HepG2 (cell line): ENCODE data around the gene PACS1. TPM values are rescaled to one million over a fixed set of nuclear protein-coding genes. Genes with fewer than 3 reads are reported as not detected.

ENCODE experiments used
- DNMT1 ChIP-seq: sonication (generic); formaldehyde crosslinking; IDR thresholded peaks from 2 replicates; pipeline ENCODE4 v1.5.1; 2020; ENCODE audit warnings: mild to moderate bottlenecking, missing genetic modification reagents
- FOXM1 ChIP-seq: sonication (generic); formaldehyde crosslinking; IDR thresholded peaks from 2 replicates; pipeline ENCODE4 v1.5.0; 2020; ENCODE audit warnings: missing genetic modification reagents
- IKZF1 ChIP-seq: fragments of 450-650 bp; IDR thresholded peaks from 2 replicates; pipeline ENCODE4 v1.7.1; 2016
- ISL2 ChIP-seq: sonication (generic); formaldehyde crosslinking; IDR thresholded peaks from 2 replicates; pipeline ENCODE4 v1.5.0; 2020; ENCODE audit warnings: missing genetic modification reagents
- MIER3 ChIP-seq: IDR thresholded peaks from 2 replicates; pipeline ENCODE4 v1.6.1; 2016; ENCODE audit warnings: missing compliant biosample characterization, borderline replicate concordance
- MTF2 ChIP-seq: sonication (generic); formaldehyde crosslinking; IDR thresholded peaks from 2 replicates; pipeline ENCODE4 v1.5.0; 2020; ENCODE audit warnings: missing genetic modification reagents, borderline replicate concordance
- MYC ChIP-seq: sonication (generic); formaldehyde crosslinking; IDR thresholded peaks from 2 replicates; pipeline ENCODE4 v1.9.0; 2021; ENCODE audit warnings: missing genetic modification reagents, borderline replicate concordance
- NR2C2 ChIP-seq: sonication (generic); formaldehyde crosslinking; IDR thresholded peaks from 2 replicates; pipeline ENCODE4 v1.4.0; 2020; ENCODE audit warnings: missing genetic modification reagents, mild to moderate bottlenecking, moderate library complexity, borderline replicate concordance
- PAX8 ChIP-seq: sonication (generic); formaldehyde crosslinking; IDR thresholded peaks from 2 replicates; pipeline ENCODE4 v1.8.0; 2022; ENCODE audit warnings: mild to moderate bottlenecking, missing genetic modification reagents, borderline replicate concordance
- RXRB ChIP-seq: IDR thresholded peaks from 2 replicates; pipeline ENCODE4 v1.6.1; 2016; ENCODE audit warnings: borderline replicate concordance, missing genetic modification reagents, missing compliant biosample characterization
- SIN3A ChIP-seq: IDR thresholded peaks from 2 replicates; pipeline ENCODE4 v1.6.1; 2011; ENCODE audit warnings: low read depth, mild to moderate bottlenecking, control low read depth, low read length, borderline replicate concordance
- SKI ChIP-seq: fragments of 450-650 bp; IDR thresholded peaks from one replicate; pipeline ENCODE4 v1.6.1; 2018; ENCODE audit warnings: mild to moderate bottlenecking; ENCODE audit not compliant: partially characterized antibody
- SP1 ChIP-seq, 2 experiments: fragments of 450-650 bp in 1 of 2; sonication (generic) in 1 of 2; formaldehyde crosslinking in 1 of 2; IDR thresholded peaks; 2 replicates each; pipeline versions ENCODE4 v1.4.0 to v1.6.1; 2016 to 2020; ENCODE audit warnings: missing genetic modification reagents in 1 of 2
- ZNF350 ChIP-seq: sonication (generic); formaldehyde crosslinking; IDR thresholded peaks from 2 replicates; pipeline ENCODE4 v1.4.0; 2020; ENCODE audit warnings: mild to moderate bottlenecking, low read depth, missing genetic modification reagents, borderline replicate concordance
- ZNF556 ChIP-seq: sonication (generic); formaldehyde crosslinking; IDR thresholded peaks from 2 replicates; pipeline ENCODE4 v1.4.0; 2020; ENCODE audit warnings: mild to moderate bottlenecking, missing genetic modification reagents, borderline replicate concordance
- ZNF562 ChIP-seq: sonication (generic); formaldehyde crosslinking; IDR thresholded peaks from 2 replicates; pipeline ENCODE4 v1.8.0; 2022; ENCODE audit warnings: missing genetic modification reagents, borderline replicate concordance
- ZNF570 ChIP-seq: sonication (generic); formaldehyde crosslinking; IDR thresholded peaks from 2 replicates; pipeline ENCODE4 v1.4.0; 2020; ENCODE audit warnings: mild to moderate bottlenecking, missing genetic modification reagents, borderline replicate concordance
- ZSCAN21 ChIP-seq: sonication (generic); formaldehyde crosslinking; IDR thresholded peaks from 2 replicates; pipeline ENCODE4 v1.8.0; 2022; ENCODE audit warnings: mild to moderate bottlenecking, missing genetic modification reagents, moderate library complexity, borderline replicate concordance
- polyA plus RNA-seq, 8 experiments: library from polyadenylated mRNA; depleted of rRNA in 3 of 8; stranded (reverse) in 7 of 8; unstranded in 1 of 8; fragments of >200 nt; fragmentation: Illumina TruSeq in 4 of 8; extraction: Trizol in 4 of 8; gene quantifications; 2 replicates each; pipeline versions ENCODE4 v1.2.1 to v1.2.3, GENCODE V29; 2011 to 2016; ENCODE audit warnings: low read depth in 4 of 8, missing spikeins in 1 of 8, mixed read lengths in 1 of 8; ENCODE audit not compliant: insufficient read depth in 1 of 8
- total RNA-seq, 5 experiments: library from RNA; depleted of rRNA; stranded (reverse); fragments of >200 nt; fragmentation: Illumina TruSeq; extraction: Trizol; gene quantifications; 2 replicates each; pipeline ENCODE4 v1.2.3, GENCODE V29; 2016; ENCODE audit warnings: low read depth in 1 of 5
- TF ChIP-seq, protein P1 (sequence below): sonication (generic); formaldehyde crosslinking; IDR thresholded peaks from 2 replicates; pipeline ENCODE4 v1.5.1; 2020; ENCODE audit warnings: missing genetic modification reagents, mild to moderate bottlenecking, borderline replicate concordance
- TF ChIP-seq, protein P2 (sequence below): sonication (generic); formaldehyde crosslinking; IDR thresholded peaks from 2 replicates; pipeline ENCODE4 v1.5.0; 2020; ENCODE audit warnings: mild to moderate bottlenecking, missing genetic modification reagents
- TF ChIP-seq, protein P3 (sequence below): sonication (generic); formaldehyde crosslinking; IDR thresholded peaks from 2 replicates; pipeline ENCODE4 v1.4.0; 2020; ENCODE audit warnings: mild to moderate bottlenecking, missing genetic modification reagents, borderline replicate concordance
- TF ChIP-seq, protein P4 (sequence below): IDR thresholded peaks from 2 replicates; pipeline ENCODE4 v1.6.1; 2012; ENCODE audit warnings: inconsistent platforms

The PACS1 gene
- total and polyA plus RNA-seq, 2 of the 13 experiments (the other 11 are each of a cell fraction or from before 2014, with no cell fraction given) = 7.6 to 8.6 TPM

DNA sequence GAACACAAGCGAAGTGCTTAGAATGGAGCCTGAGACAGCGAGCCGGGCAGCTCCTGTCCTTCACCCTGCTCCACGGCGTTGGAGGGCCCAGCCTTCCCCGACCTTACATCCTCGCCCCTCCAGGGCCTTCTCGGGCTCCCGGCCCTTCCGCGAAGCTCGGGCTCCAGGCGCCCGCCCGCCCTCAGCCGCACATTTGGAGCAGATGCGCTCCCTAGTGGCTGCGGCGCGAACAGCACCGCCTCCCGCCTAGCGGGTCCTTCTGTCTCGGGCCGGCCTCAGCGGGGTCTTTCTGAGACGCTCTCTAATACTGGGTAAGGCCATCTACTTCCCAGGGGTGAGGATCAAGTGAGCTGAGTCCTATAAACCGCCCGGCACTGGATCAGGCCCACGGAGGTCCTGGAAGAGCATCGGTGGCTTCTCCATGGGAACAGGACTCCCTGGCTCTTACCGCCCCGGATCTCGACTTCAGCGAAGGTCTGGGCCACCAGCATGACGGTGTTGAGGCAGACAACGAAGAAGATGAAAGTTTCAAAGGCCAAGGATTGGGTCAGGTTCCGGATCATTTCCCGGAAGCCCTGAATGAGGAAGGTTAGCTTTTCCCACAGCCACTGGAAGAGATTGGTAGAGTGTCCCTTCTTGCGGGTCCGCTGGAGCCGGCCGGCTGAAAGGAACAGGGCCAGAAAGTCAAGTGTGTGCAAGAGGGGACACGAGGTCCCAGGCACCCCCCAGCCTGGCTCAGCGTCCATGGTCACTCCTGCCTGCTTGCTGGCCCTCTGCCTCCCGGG is 47.5 kb upstream of the PACS1 start (continued):
- TF ChIP-seq, protein P1, sequence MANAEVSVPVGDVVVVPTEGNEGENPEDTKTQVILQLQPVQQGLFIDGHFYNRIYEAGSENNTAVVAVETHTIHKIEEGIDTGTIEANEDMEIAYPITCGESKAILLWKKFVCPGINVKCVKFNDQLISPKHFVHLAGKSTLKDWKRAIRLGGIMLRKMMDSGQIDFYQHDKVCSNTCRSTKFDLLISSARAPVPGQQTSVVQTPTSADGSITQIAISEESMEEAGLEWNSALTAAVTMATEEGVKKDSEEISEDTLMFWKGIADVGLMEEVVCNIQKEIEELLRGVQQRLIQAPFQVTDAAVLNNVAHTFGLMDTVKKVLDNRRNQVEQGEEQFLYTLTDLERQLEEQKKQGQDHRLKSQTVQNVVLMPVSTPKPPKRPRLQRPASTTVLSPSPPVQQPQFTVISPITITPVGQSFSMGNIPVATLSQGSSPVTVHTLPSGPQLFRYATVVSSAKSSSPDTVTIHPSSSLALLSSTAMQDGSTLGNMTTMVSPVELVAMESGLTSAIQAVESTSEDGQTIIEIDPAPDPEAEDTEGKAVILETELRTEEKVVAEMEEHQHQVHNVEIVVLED (CRISPR knock-in tag) = peak; percentile 32; the same call in 1 of the 2 replicates
- TF ChIP-seq SIN3A (no peak), SP1 (IDR thresholded peaks at IDR 0.05) (no peak), SP1 (CRISPR knock-in tag; IDR thresholded peaks at IDR 0.05) (peak; percentile 33; the same call in 1 of the 2 replicates), MYC (peak; percentile 58; the same call in 1 of the 2 replicates), DNMT1 (CRISPR knock-in tag) (no peak), PAX8 (CRISPR knock-in tag) (no peak), ZNF570 (CRISPR knock-in tag) (no peak), ZNF350 (CRISPR knock-in tag) (peak; percentile 34; the same call in 1 of the 2 replicates), FOXM1 (0 out of 2 replicates have a peak, but pooled peaks have one; percentile 39), RXRB (CRISPR knock-in tag) (peak; percentile 25; the same call in 1 of the 2 replicates), ZSCAN21 (CRISPR knock-in tag) (no peak), ISL2 (CRISPR knock-in tag) (peak; percentile 36; the same call in 1 of the 2 replicates), ZNF556 (CRISPR knock-in tag) (no peak), MTF2 (CRISPR knock-in tag) (0 out of 2 replicates have a peak, but pooled peaks have one; percentile 58), IKZF1 (no peak), ZNF562 (no peak), SKI (no peak), MIER3 (CRISPR knock-in tag) (no peak; the same call in 1 of the 2 replicates), NR2C2 (CRISPR knock-in tag) (peak; percentile 25; the same call in 1 of the 2 replicates)
- TF ChIP-seq, protein P2, sequence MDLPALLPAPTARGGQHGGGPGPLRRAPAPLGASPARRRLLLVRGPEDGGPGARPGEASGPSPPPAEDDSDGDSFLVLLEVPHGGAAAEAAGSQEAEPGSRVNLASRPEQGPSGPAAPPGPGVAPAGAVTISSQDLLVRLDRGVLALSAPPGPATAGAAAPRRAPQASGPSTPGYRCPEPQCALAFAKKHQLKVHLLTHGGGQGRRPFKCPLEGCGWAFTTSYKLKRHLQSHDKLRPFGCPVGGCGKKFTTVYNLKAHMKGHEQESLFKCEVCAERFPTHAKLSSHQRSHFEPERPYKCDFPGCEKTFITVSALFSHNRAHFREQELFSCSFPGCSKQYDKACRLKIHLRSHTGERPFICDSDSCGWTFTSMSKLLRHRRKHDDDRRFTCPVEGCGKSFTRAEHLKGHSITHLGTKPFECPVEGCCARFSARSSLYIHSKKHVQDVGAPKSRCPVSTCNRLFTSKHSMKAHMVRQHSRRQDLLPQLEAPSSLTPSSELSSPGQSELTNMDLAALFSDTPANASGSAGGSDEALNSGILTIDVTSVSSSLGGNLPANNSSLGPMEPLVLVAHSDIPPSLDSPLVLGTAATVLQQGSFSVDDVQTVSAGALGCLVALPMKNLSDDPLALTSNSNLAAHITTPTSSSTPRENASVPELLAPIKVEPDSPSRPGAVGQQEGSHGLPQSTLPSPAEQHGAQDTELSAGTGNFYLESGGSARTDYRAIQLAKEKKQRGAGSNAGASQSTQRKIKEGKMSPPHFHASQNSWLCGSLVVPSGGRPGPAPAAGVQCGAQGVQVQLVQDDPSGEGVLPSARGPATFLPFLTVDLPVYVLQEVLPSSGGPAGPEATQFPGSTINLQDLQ (CRISPR knock-in tag) = no peak
- TF ChIP-seq, protein P3, sequence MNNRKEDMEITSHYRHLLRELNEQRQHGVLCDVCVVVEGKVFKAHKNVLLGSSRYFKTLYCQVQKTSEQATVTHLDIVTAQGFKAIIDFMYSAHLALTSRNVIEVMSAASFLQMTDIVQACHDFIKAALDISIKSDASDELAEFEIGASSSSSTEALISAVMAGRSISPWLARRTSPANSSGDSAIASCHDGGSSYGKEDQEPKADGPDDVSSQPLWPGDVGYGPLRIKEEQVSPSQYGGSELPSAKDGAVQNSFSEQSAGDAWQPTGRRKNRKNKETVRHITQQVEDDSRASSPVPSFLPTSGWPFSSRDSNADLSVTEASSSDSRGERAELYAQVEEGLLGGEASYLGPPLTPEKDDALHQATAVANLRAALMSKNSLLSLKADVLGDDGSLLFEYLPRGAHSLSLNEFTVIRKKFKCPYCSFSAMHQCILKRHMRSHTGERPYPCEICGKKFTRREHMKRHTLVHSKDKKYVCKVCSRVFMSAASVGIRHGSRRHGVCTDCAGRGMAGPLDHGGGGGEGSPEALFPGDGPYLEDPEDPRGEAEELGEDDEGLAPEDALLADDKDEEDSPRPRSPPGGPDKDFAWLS (CRISPR knock-in tag) = no peak
- TF ChIP-seq, protein P4, sequence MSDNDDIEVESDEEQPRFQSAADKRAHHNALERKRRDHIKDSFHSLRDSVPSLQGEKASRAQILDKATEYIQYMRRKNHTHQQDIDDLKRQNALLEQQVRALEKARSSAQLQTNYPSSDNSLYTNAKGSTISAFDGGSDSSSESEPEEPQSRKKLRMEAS = peak; percentile 39; the same call in 1 of the 2 replicates
